Hepatic stellate cell (primary cell): Measurements from ENCODE around the gene SMURF2.
"Not testable (repeated sequence)": the region's sequence is repeated elsewhere in the genome, so short reads cannot be mapped to it uniquely, and the experiment has no call there.

Experiments
- DNase-seq: peaks from one replicate; pipeline ENCODE4 v3.0.0; 2011; ENCODE audit warnings: low spot score

The SMURF2 gene

DNA sequence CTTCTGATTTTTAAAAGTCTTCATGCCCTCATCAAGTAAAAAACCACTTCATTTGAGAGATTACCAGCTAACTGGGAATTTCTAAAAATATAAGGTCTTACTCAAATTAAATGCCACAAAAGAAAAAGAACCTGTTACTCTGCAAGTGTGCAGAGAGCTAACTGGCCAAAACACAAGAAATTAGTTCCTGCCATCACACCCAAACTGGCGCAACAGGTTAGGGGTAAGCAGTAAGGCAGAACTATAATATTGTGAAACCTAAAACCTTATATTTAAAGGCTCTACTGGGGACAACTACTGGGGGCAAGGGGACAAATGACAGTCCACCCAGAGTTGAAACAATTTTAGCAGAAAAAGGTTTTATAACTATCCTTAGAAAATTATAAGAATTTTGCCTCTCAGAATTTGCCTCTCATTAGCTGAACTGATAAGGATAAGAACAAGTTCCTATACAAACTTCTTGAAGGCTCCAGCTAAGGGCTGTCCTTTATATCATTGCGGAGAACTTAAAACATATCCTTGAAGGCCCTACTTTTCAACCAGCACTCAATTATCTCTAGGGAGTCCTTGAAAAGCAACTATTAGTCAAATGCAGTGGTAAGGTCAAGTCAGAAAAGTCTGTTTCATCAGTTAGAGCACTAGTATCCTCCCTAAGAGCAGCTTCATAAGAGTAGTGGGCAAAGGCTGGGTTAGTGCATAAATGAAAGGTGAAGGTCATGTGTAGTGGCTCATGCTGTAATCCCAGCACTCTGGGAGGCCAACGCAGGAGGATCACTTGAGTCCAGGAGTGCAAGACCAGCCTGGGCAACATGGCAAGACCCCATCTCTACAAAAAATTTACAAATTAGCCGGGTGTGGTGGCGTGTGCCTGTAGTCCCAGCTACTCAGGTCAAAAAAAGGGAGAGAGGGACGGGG, 31.5 kb downstream of the SMURF2 start:
- DNase-seq: no peak

DNA sequence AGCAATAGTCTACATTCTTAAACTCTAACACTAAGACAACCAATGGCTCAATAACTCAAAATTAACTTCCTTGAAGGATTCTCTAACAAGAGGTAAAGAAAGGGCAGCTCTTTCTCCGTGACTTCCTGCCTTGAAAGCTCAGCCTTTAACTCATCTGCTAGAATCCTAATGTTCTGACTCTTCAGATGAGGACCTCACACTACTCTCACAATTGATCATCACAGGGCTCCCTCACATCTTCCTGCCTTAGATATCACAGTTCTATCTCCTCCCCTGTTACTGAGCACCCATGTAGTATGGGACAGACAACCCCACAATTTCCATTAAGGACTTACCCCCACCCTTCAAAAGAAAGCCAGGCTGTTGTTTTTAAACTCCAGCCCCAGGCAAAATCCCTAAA, 33.5 kb downstream of the SMURF2 start:
- DNase-seq: no peak

DNA sequence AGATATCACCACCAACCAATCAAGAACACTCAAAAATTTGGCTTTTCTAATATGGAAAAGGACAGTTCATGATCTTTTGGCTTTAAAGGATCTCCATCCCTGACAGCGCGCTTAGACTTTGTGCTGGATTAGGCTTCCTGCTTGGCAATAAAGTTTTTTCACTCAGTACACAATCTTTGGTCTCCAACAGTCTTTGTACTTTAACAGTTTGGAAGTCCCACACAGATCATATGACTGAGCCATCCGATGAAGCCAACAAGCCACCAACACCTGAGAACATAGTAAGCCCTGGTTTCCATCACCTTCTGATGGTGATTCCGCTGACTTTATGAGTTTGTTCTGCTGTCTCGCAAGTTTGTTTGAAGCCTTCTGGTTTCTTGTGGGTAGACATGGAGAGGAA, 34.3 kb downstream of the SMURF2 start:
- DNase-seq: no peak

DNA sequence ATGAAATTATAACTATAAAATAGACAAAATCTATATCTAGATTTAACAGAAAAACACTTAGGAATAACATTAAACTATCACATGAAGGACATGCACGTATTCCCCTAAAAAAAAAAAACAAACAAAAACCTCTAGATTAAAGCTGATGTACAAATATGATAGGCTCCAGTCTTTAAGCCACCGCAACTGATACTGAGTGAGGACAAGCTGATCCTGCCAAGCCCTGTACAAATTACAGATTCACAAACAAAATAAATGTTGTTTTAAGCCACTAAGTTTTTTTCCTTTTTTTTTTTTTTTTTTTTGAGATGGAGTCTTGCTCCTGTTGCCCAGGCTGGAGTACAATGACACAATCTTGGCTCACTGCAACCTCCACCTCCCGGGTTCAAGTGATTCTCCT, 35.3 kb downstream of the SMURF2 start:
- DNase-seq: no peak

DNA sequence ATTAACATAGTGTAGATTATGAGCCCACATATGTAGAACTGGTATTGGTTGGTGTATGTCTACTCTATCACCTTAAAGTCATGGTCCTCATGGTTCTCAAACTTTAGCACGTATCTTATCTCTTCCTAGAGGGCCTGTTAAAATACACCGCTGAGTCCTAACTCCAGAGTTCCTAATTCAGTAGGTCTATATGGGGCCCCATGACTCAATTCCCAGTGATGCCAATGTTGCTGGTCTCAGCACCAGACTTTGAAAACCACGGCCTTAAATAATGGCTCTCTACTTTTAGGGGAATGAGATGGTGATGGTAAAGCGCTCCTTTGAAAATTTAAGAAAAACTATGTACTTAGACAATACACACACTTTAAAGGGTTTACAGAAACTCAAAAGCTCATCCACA, 36.6 kb downstream of the SMURF2 start:
- no peak for DNase-seq

DNA sequence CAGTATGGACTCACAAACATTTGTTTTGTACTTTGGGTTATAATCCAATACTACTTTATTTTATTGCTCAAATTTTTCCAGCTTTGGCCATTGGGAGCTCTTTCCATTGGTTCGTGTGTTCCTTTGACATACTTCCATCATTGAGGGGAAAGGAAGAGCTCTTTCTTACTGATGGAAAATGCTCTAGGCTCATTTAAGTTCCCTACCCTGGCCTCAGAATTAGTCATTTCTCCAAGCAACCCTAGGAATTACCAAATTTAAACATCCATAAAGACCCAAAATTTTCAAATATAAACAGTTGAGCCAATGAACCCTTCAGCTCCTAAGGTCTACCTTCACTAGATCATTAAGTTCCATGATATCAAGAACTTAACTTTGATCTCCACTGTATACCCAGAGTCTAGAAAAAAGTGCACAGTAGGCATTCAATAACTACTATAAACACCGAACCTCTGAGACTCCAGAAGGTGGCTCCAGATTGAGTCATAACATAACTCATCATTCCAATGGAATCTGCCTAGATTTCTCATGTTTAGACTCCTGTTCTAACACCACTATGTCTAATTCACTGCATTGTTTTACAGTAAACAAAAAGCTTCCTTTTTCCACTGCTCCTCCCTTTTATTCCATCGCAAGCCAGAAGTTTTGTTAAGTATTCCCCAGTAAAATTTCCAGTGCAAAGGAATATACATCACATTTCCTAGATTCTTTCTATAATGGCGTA, 39.0 kb downstream of the SMURF2 start:
- DNase-seq: peak; percentile 44

DNA sequence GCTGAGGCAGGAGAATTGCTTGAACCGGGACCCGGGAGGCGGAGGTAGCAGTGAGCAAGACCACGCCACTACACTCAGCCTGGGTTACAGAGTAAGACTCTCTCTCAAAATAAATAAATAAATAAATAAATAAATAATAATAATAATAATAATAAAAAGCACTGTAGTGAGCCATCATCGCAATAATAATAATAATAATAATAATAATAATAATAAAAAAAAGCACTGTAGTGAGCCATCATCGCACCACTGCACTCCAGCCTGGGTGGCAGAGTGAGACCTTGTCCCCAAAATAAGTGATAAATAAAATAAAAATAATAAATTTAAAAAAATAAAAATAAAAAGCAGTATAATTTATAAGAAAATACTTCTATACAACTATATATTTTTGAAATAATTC, 40.3 kb downstream of the SMURF2 start:
- no peak for DNase-seq

DNA sequence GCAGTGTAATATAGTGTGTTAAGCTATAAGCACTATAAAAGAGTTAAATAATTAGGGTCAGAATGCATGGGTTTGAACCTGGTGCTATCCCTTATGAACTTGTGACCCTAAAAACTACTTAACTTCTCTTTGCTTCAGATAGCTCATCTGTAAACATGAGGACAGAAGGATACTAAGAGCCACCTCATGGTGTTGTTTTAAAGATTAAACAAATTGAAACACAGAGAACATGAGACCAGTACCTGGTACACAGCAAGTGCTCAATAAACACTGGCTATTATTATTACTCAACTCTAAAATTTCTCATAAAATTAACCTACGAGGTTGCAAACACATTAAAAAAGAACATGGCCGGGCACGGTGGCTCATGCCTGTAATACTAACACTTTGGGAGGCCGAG, 43.3 kb downstream of the SMURF2 start:
- no peak for DNase-seq

DNA sequence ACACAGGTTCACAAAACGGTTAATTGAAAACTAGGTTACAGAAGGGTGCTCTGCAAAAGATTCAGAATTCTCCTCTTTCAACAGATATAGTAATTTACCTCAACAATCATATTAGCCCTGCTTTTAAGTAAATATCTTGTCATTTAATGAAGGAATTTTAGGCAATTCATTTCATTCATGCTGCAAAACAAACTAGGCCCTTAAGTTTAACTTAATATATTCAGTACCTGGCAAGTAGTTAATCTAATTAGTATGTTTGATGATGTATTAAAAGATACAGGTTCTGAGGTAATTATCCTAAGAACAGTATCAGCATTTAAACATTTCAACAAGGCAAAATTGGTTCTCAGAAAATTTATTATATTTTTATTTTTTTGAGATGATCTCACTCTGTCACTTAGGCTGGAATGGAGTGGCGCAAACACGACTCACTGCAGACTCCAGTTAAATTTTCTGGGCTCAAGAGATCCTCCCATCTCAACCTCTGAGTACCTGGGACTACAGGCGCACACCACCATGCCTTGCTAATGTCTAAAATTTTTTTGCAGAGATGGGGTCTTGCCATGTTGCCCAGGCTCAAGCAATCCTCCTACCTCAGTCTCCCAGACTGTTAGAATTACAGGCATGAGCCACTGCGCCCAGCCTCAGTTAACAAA, 44.9 kb downstream of the SMURF2 start:
- no peak for DNase-seq

DNA sequence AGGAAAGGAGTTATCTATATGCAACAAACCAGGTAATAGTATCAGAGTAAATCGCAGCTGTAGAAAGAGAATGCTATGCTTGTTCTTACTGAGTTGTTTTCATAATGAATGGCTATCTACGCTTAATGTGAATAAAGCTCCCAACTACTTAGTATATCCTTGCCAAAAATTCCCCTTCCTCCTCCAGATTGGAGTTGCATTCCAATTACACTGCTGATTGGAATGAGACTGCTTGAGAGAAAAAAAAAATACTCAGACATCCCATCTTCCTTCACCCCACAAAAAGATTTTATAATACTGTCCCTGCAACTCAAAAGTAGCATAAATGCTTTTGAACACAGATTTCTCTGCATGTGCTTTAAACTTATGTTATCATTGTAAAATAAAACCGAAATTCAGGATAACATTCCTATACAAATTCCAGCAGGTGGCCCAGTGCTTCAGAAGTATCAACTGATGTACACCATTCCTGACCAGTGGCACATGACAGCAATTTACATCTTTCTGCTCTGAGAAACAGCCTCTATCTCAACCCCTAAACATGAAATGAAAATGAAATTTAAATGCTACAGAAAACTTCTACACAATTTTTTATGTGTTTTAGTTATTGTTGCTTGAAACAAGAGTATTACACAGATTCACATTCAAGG, 47.0 kb downstream of the SMURF2 start:
- peak; percentile 46 for DNase-seq

DNA sequence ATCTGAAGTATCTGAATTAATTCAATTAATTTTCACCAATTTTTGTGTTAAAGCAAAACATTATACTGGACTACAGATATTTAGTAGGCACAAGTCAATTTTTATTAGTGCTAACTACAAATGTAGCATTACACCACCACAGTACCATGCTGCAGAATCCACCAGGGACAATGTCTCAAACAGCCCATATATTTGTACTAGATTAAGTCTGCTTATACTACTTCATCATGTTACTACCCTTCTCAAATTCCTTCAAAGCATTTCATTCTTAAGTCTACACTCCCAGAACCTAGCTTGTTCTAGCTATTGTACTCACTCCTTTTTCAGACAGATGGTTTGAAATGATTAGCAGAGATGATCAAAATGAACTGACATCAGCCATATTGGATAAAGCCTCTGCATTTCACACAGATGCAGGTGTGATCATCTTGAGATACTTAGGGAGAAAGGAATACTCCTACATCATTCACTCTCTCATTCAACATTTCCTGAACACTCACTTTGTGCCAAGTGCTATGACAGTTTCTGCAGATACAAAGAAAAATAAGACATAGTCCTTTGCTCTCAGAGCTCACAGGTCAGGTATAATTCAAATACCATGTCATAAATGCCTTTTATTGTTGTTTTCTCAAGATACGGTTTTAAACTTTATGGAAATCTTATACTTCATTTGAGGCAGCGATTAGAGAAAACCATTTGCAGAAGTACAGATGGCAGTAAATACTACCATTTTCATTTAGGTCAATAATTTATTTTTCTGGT, 47.7 kb downstream of the SMURF2 start:
- DNase-seq: no peak

DNA sequence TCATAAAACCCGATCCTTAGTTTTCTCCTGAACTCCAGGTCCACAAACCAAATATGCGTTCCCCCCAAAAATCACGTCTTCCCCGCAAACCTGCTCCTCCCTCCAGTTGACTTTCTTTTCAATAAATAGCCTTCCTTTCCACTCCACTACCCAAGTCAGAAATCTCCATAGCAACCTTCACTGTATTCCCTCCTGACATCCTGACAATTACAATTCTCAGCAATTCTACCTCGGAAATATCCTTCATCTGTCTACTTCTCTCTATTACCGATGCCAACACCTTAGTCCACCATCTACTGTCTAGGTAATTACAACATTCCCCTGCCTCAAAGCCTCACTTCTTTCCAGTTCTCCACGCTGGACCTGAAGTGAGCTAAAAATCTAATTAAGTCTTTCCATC, 50.7 kb downstream of the SMURF2 start:
- no peak for DNase-seq

DNA sequence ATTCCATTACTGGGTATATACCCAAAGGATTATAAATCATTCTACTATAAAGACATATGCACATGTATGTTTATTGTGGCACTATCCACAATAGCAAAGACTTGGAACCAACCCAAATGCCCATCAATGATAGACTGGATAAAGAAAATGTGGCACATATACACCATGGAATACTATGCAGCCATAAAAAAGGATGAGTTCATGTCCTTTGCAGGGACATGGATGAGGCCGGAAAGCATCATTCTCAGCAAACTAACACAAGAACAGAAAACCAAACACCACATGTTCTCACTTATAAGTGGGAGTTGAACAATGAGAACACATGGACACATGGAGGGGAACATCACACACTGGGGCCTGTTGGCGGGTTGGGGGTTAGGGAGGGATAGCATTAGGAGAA, 51.9 kb downstream of the SMURF2 start:
- DNase-seq: not testable (repeated sequence)

DNA sequence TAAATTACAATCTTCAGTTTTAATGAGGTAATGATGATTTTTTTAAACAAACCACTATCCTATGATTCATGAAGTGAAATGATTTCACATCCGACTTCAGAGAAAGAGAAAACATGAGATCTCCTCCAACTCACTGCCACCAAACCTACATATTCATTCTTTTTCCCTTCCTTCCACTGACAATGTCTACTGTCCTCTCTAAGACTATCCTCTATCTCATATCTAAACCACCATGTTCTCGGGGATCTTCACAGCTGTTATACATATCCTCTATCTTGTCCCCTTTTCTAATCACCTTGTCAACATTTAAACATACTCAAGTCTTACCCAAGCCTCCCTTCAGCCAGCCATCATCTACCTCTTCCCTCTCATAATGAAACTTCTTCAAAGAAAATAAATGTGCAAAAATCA, 53.5 kb downstream of the SMURF2 start:
- no peak for DNase-seq

DNA sequence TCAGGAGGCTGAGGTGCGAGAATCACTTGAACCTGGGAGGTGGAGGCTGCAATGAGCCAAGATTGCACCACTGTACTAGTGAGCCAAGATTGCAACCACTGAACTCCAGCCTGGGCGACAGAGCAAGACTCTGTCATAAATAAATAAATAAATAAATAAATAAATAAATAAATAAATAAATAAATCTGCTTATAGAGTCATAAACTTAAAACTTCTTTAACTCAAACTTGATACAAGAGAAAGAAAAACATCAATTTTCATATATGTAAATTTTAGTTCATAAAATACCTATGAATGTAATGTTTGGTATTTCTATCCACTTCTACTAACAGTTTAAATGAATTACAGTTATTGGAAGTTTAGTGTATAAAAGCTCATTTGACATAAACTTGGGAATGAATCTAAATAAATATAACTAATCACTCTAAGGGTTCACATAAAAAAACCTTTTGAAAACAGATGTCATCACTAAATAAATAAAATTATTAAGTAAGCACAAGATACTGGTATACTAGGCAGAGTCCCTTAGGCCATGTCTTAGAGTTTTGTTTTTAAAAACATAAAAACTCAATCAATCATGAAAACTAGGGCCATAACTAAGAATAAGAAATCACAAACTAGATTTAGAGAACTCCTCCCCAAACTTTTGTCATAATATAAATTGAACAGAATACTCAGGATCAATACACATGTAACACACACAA, 54.1 kb downstream of the SMURF2 start:
- DNase-seq: no peak

DNA sequence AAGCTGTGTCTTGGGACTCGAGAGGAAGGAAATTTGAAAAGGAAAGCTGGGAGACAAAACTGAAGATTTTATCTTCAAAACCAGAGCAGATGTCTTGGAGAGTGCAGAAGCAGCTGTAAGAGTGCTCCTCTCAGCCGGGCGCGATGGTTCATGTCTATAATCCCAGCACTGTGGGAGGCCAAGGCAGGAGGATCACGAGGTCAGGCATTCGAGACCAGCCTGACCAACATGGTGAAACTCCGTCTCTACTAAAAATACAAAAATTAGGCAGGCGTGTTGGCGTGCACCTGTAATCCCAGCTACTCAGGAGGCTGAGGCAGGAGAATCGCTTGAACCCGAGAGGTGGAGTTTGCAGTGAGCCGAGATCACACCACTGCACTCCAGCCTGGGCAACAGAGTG, 57.6 kb downstream of the SMURF2 start:
- not testable (repeated sequence) for DNase-seq

DNA sequence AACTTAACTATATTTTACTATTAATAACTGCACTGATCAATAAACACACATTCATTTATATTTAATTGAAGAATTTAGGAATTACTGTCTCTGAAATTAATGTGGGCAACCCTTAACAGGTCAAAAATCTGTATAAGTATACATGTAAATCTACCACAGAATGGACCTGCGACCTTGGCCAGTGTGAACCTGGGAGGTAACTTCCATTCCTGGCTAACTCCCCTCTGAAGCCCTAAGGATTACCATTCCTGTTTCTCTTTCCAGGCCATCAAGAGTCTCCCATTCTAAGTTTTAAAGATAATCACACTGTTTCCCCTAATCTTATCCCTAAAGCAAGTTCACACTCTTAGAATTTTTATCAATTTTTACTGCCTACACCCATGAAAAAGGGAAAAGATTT, 58.1 kb downstream of the SMURF2 start:
- no peak for DNase-seq

DNA sequence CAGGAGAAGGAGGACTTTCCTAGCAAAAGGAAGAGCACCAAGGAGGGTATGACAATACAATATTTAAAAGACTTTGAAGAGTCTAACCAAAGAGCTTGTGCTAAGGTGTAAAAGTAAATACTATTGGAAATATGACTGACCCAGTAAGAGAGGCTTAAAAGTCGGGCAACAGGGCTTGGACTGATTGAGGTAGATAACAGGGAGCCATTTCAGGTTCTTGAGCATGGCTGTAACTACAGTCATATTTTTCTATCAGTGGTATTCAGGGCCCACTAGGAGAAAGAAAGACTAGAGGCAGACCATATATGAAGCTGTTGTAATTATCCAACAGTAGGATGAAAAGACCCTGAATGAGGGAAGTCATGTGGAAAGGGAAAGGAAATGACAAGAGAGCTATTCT, 62.3 kb downstream of the SMURF2 start:
- DNase-seq: no peak

DNA sequence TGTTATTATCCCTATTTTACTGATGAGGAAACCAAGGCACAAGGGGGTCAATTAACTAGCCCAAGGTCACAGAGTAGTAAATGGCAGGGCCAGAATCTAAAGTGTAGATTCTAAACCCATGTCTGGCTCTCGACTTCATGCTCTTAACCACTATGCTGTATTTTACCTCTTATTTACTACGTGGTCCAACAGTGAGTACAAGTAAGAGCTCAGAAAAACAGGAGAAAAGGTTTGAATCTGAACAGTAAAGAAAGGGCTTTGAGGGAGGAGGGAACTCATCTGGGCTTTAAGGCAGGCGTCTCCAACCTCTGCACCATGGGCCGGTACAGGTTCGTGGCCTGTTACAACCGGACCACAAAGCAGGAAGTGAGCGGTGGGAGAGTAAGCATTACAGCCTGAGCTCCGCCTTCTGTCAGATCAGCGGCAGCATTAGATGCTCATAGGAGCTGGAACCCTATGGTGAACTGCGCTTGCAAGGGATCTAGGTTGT, 62.9 kb downstream of the SMURF2 start:
- no peak for DNase-seq

DNA sequence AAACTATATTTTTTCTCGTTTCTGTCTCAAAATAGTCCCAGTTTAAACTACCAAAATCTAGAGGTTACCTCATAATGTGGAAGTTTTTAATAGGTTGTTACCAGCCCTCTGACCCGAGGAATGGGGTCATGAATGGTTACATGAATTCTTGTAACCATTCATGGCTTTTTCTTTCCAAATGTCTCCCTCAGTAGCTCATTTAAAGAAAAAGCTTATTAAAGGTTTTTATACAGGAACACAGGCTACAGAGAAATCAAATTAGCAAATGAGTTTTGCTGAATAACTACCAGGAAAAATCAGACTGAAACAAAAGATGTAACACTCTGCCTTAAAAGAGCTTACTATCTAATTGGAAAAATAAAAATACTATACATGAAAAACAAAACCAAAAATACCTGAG, 63.4 kb downstream of the SMURF2 start:
- DNase-seq: no peak

DNA sequence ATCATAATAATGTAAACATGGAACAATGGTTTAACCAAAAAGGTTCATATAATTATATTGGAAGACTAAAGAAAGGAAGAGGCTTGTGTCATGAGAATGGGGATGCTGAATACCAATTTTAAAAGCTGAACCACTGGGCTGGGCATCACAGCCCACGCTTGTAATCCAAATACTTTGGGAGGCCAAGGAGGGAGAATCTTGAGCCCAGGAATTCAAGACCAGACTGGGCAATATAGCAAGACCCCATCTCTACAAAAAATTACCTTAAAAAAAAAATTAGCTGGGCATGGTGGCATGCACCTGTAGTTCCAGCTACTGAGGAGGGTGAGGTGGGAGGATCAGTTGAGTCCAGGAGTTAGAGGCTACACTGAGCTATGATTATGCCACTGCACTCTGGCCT, 65.1 kb downstream of the SMURF2 start:
- no peak for DNase-seq
